IMR-90 (cell line): ENCODE data around the gene GAPT. TPM values are rescaled to one million over a fixed set of nuclear protein-coding genes. Genes with fewer than 3 reads are reported as not detected.

Experiments
- ATAC-seq: fragments of 200-7000 bp; cut with Tn5 transposase; 2 replicates; pipeline ENCODE4 v1.9.1; 2020; ENCODE audit warnings: low read depth, mild to moderate bottlenecking, moderate library complexity
- BruUV-seq: library from RNA; stranded (reverse); fragments of 400-500 nt; replicated peaks from 2 replicates; lab custom pipeline; 2021; lab: Mats Ljungman, UMichigan
- CTCF ChIA-PET: fragments of 300-600 bp; formaldehyde crosslinking; extraction: SDS; loops from one replicate; lab custom pipeline; 2021; ENCODE audit warnings: antibody characterized with exemption; lab: Yijun Ruan, JAX
- POLR2A ChIA-PET: fragments of 300-600 bp; sonication (Branson Sonifier 250); formaldehyde crosslinking; loops from one replicate; lab custom pipeline; 2022; ENCODE audit warnings: antibody characterized with exemption; ENCODE audit not compliant: unreplicated experiment; lab: Charles Lee
- DNase-seq: peaks from one replicate; pipeline ENCODE4 v3.0.0; 2013
- H2AFZ ChIP-seq: replicated peaks from 2 replicates; pipeline ENCODE3; 2013; ENCODE audit warnings: low read length, mild to moderate bottlenecking; ENCODE audit not compliant: poor library complexity
- H2AK5ac ChIP-seq: 2 replicates; pipeline ENCODE4 v1.6.1; 2013; ENCODE audit warnings: low read depth, low read length, inconsistent platforms
- H2AK9ac ChIP-seq: replicated peaks from 2 replicates; pipeline ENCODE3; 2013; ENCODE audit warnings: mild to moderate bottlenecking, low read depth, low read length, moderate library complexity; ENCODE audit not compliant: poor library complexity
- H2BK120ac ChIP-seq: 2 replicates; pipeline ENCODE4 v1.6.1; 2013; ENCODE audit warnings: low read depth, low read length, inconsistent platforms
- H2BK15ac ChIP-seq: 3 replicates; pipeline ENCODE4 v1.6.1; 2013; ENCODE audit warnings: low read depth, low read length, inconsistent platforms
- H2BK20ac ChIP-seq: 2 replicates; pipeline ENCODE4 v1.6.1; 2013; ENCODE audit warnings: low read depth, mild to moderate bottlenecking, inconsistent platforms, low read length, moderate library complexity
- H2BK5ac ChIP-seq: 2 replicates; pipeline ENCODE4 v1.6.1; 2013; ENCODE audit warnings: mild to moderate bottlenecking, low read depth, low read length, inconsistent platforms; ENCODE audit not compliant: poor library complexity, severe bottlenecking
- H3K14ac ChIP-seq: replicated peaks from 2 replicates; pipeline ENCODE4 v1.6.1; 2013; ENCODE audit warnings: low read depth, low read length, inconsistent platforms
- H3K18ac ChIP-seq: 2 replicates; pipeline ENCODE4 v1.6.1; 2013; ENCODE audit warnings: low read depth, low read length, control low read depth
- H3K23ac ChIP-seq: 2 replicates; pipeline ENCODE4 v1.6.1; 2013; ENCODE audit warnings: low read depth, low read length, inconsistent platforms
- H3K27ac ChIP-seq: 2 replicates; pipeline ENCODE4 v1.5.1; 2013; ENCODE audit warnings: mild to moderate bottlenecking, control low read depth, low read length; ENCODE audit not compliant: insufficient read depth
- H3K27me3 ChIP-seq: 2 replicates; pipeline ENCODE4 v1.6.1; 2013; ENCODE audit warnings: low read length; ENCODE audit not compliant: control insufficient read depth, insufficient read depth
- H3K36me3 ChIP-seq: 2 replicates; pipeline ENCODE4 v1.6.1; 2013; ENCODE audit warnings: low read length, mixed read lengths; ENCODE audit not compliant: control insufficient read depth, insufficient read depth
- H3K4ac ChIP-seq: 2 replicates; pipeline ENCODE4 v1.6.1; 2013; ENCODE audit warnings: low read depth, low read length, inconsistent platforms
- H3K4me1 ChIP-seq: 2 replicates; pipeline ENCODE4 v1.6.1; 2013; ENCODE audit warnings: low read length, mixed read lengths; ENCODE audit not compliant: control insufficient read depth, insufficient read depth
- H3K4me2 ChIP-seq: 2 replicates; pipeline ENCODE4 v1.6.1; 2013; ENCODE audit warnings: low read depth, mild to moderate bottlenecking, control low read depth, low read length, moderate library complexity
- H3K4me3 ChIP-seq: 2 replicates; pipeline ENCODE4 v1.5.1; 2013; ENCODE audit warnings: low read depth, mild to moderate bottlenecking, control low read depth, low read length, moderate library complexity; ENCODE audit not compliant: insufficient read depth
- H3K56ac ChIP-seq: 2 replicates; pipeline ENCODE4 v1.6.1; 2013; ENCODE audit warnings: low read length, inconsistent platforms; ENCODE audit not compliant: insufficient read depth; ENCODE audit errors: extremely low read depth
- H3K79me1 ChIP-seq, 2 experiments: 2 replicates each; pipeline ENCODE4 v1.6.1; 2013; ENCODE audit warnings: low read length in 2 of 2, inconsistent platforms in 1 of 2, low read depth in 1 of 2
- H3K9ac ChIP-seq: 2 replicates; pipeline ENCODE4 v1.6.1; 2013; ENCODE audit warnings: low read depth, low read length, control low read depth
- H3K9me1 ChIP-seq: 2 replicates; pipeline ENCODE4 v1.6.1; 2013; ENCODE audit warnings: low read length, inconsistent platforms; ENCODE audit not compliant: insufficient read depth
- H3K9me3 ChIP-seq: 2 replicates; pipeline ENCODE4 v1.6.1; 2013; ENCODE audit warnings: low read length; ENCODE audit not compliant: control insufficient read depth, insufficient read depth
- H4K20me1 ChIP-seq: 2 replicates; pipeline ENCODE4 v1.6.1; 2013; ENCODE audit warnings: low read length, inconsistent platforms; ENCODE audit not compliant: insufficient read depth
- H4K5ac ChIP-seq: 2 replicates; pipeline ENCODE4 v1.6.1; 2013; ENCODE audit warnings: mild to moderate bottlenecking, low read depth, low read length, control low read depth
- H4K8ac ChIP-seq, 2 experiments: 2 replicates each; pipeline ENCODE4 v1.6.1; 2013; ENCODE audit warnings: low read depth in 2 of 2, low read length in 2 of 2, control low read depth in 1 of 2, inconsistent platforms in 1 of 2
- H4K91ac ChIP-seq: 2 replicates; pipeline ENCODE4 v1.6.1; 2013; ENCODE audit warnings: low read depth, low read length, inconsistent platforms; ENCODE audit not compliant: insufficient read depth
- CTCF ChIP-seq: conservative IDR thresholded peaks from 2 replicates; pipeline ENCODE4 v1.5.1; 2012; ENCODE audit warnings: mild to moderate bottlenecking, low read depth, low read length, improper control_type of control experiment
- MAFK ChIP-seq: IDR thresholded peaks from 2 replicates; pipeline ENCODE4 v1.6.1; 2012; ENCODE audit warnings: low read depth, low read length, improper control_type of control experiment
- MXI1 ChIP-seq: IDR thresholded peaks from 2 replicates; pipeline ENCODE4 v1.6.1; 2012; ENCODE audit warnings: low read depth, mild to moderate bottlenecking, low read length, moderate library complexity, borderline replicate concordance
- RFX5 ChIP-seq: IDR thresholded peaks from 2 replicates; pipeline ENCODE4 v1.8.0; 2012; ENCODE audit warnings: low read depth, mild to moderate bottlenecking, low read length, moderate library complexity
- dilution Hi-C: fragments of 300-500 bp; cut with HindIII; formaldehyde crosslinking; loops from one replicate; pipeline ENCODE4 v1.14.3; 2018; ENCODE audit warnings: low sequenced_read_pairs; ENCODE audit not compliant: unreplicated experiment
- in situ Hi-C: fragments of 300-500 bp; cut with MboI; formaldehyde crosslinking; loops from 3 replicates; pipeline ENCODE4 v1.14.3; 2019; ENCODE audit warnings: low sequenced_read_pairs, inconsistent platforms, mixed read lengths
- intact Hi-C: fragments of 100-400 bp; cut with micrococcal nuclease; formaldehyde crosslinking; loops from 2 replicates; pipeline ENCODE4 v1.10.0; 2022
- polyA plus RNA-seq, 3 experiments: library from polyadenylated mRNA; depleted of rRNA; stranded (reverse); fragments of >200 nt; gene quantifications; 2 replicates each; pipeline ENCODE4 v1.2.3, GENCODE V29; 2012; ENCODE audit warnings: low replicate concordance in 1 of 3
- total RNA-seq: library from RNA; depleted of rRNA; stranded (reverse); fragments of >200 nt; gene quantifications from 2 replicates; pipeline ENCODE4 v1.2.3, GENCODE V29; 2012

The GAPT gene
- total and polyA plus RNA-seq, 2 of the 4 experiments (the other 2 are of a cell fraction) = not detected

- ATAC-seq (peak; percentile 3; the same call in 1 of the 2 replicates), DNase-seq (no peak)
- no peak overlapping the region for H3K4me3 ChIP-seq
- intact Hi-C loops = no loop called here
- H2AFZ ChIP-seq = no peak overlapping the region
- peaks cover 48% of the 10 kb centered on the region for H4K20me1 ChIP-seq
- H3K9ac ChIP-seq = no peak overlapping the region
- H3K27me3 ChIP-seq = no peaks in the 10 kb centered on the region
- TF ChIP-seq MAFK (peak; percentile 42), CTCF (no peak), MXI1 (no peak), RFX5 (no peak)
- no peaks in the 10 kb centered on the region for H3K9me3 ChIP-seq
- no peak overlapping the region for H4K91ac ChIP-seq
- H4K5ac ChIP-seq = no peak overlapping the region
- H2AK9ac ChIP-seq = no peak overlapping the region
- no peak overlapping the region for H3K14ac ChIP-seq
- H3K18ac ChIP-seq = no peak overlapping the region
- H3K56ac ChIP-seq = no peak overlapping the region
- H2AK5ac ChIP-seq = no peak overlapping the region
- H3K23ac ChIP-seq = no peak overlapping the region
- ChIA-PET POLR2A (no interaction called here), CTCF (no interaction called here)
- peaks cover 52% of the 10 kb centered on the region for H3K36me3 ChIP-seq
- no peak overlapping the region for H4K8ac ChIP-seq
- H3K79me1 ChIP-seq = peaks cover 24 to 39% of the 10 kb centered on the region in 2 experiments
- H2BK5ac ChIP-seq = no peak overlapping the region
- BruUV-seq = no TSS peak
- no peak overlapping the region for H2BK20ac ChIP-seq
- H2BK15ac ChIP-seq = no peak overlapping the region
- H3K4me2 ChIP-seq = no peak overlapping the region
- no peak overlapping the region for H3K4ac ChIP-seq
- no peak overlapping the region for H3K27ac ChIP-seq
- in situ Hi-C loops = loop anchor here (5.0 to 25.0 kb wide), 3 partner anchors 561 to 1541 kb away; partner anchors contain the start of gene SETD9
- no peak overlapping the region for H2BK120ac ChIP-seq
- peaks cover 5% of the 10 kb centered on the region; the same call in 1 of the 2 replicates for H3K9me1 ChIP-seq
- dilution Hi-C loops = no loop called here
- peaks cover 2% of the 10 kb centered on the region; the same call in 1 of the 2 replicates for H3K4me1 ChIP-seq
Observed at GRCh38 chr5:58453306-58453705, 37.9 kb upstream of the GAPT start.
